Natural killer cell (primary cell): ENCODE data around the gene CHD2. TPM values are rescaled to one million over a fixed set of nuclear protein-coding genes. Genes with fewer than 3 reads are reported as not detected.
A peak's percentile ranks its signal among the peaks of the same experiment; 100 is the strongest.

Experiments used
- ATAC-seq, 3 donors: fragments of 150-1000 bp in 2 of 3; fragments of 200-7000 bp in 1 of 3; cut with Tn5 transposase; 1 replicate in 1 of 3; 2 replicates in 2 of 3; pipeline ENCODE4 v1.10.0; 2021; ENCODE audit warnings: mild to moderate bottlenecking in 2 of 3, moderate library complexity in 2 of 3
- DNase-seq, 2 donors: peaks; one replicate each; pipeline versions ENCODE4 v3.0.0 to v3.0.0-alpha.2; 2013 to 2021; ENCODE audit warnings: mixed read lengths in 1 of 2
- H3K27ac ChIP-seq: one replicate; pipeline ENCODE4 v1.5.1; 2013; ENCODE audit warnings: mild to moderate bottlenecking, low read length
- H3K27me3 ChIP-seq: one replicate; pipeline ENCODE4 v1.6.1; 2013; ENCODE audit warnings: low read length; ENCODE audit not compliant: control insufficient read depth, insufficient read depth
- H3K36me3 ChIP-seq: one replicate; pipeline ENCODE4 v1.6.1; 2013; ENCODE audit warnings: low read length; ENCODE audit not compliant: control insufficient read depth, insufficient read depth
- H3K4me1 ChIP-seq: one replicate; pipeline ENCODE4 v1.6.1; 2013; ENCODE audit warnings: low read length; ENCODE audit not compliant: control insufficient read depth, insufficient read depth
- H3K4me3 ChIP-seq: one replicate; pipeline ENCODE4 v1.5.1; 2013; ENCODE audit warnings: low read length
- H3K9me3 ChIP-seq: one replicate; pipeline ENCODE4 v1.6.1; 2013; ENCODE audit warnings: low read length; ENCODE audit not compliant: control insufficient read depth, insufficient read depth
- H3K27ac Mint-ChIP-seq, 2 donors: one replicate each; pipeline ENCODE4 v1.8.0; 2022; ENCODE audit warnings: mild to moderate bottlenecking in 2 of 2, mixed read lengths in 2 of 2, moderate library complexity in 1 of 2
- H3K27me3 Mint-ChIP-seq, 2 donors: one replicate each; pipeline ENCODE4 v1.8.0; 2022; ENCODE audit warnings: low read depth in 2 of 2, mixed read lengths in 2 of 2
- H3K36me3 Mint-ChIP-seq: one replicate; pipeline ENCODE4 v1.8.0; 2022; ENCODE audit warnings: mixed read lengths
- H3K4me1 Mint-ChIP-seq, 2 donors: one replicate each; pipeline ENCODE4 v1.8.0; 2022; ENCODE audit warnings: mixed read lengths in 2 of 2
- H3K4me3 Mint-ChIP-seq: one replicate; pipeline ENCODE4 v1.8.0; 2022; ENCODE audit warnings: mild to moderate bottlenecking, moderate library complexity, mixed read lengths
- H3K9me3 Mint-ChIP-seq, 2 donors: one replicate each; pipeline ENCODE4 v1.8.0; 2022; ENCODE audit warnings: mixed read lengths in 2 of 2
- WGBS: methylation state at CpG from one replicate; pipeline ENCODE4 v1.1.7; 2013; ENCODE audit warnings: missing lambda C conversion rate; ENCODE audit not compliant: insufficient coverage; 5-methylcytosine and 5-hydroxymethylcytosine counted together
- intact Hi-C: fragments of 100-400 bp; cut with micrococcal nuclease; formaldehyde crosslinking; loops from one replicate; pipeline ENCODE4 v1.14.2; 2022
- total RNA-seq, 4 donors: library from RNA; stranded (reverse); fragments of 120-200 nt in 1 of 4; gene quantifications; one replicate each; pipeline versions ENCODE4 v1.2.3 to v1.2.4, GENCODE V29; 2013 to 2022
- TF ChIP-seq, protein P1 (sequence below): fragments of 200-600 bp; IDR thresholded peaks from one replicate; pipeline ENCODE4 v1.8.0; 2022; ENCODE audit warnings: antibody characterized with exemption

The CHD2 gene
- total RNA-seq, 3 donors from 2014 or later (not counting 1 experiment from before 2014, with no cell fraction given), result 418 to 449 (median 441) TPM

DNA sequence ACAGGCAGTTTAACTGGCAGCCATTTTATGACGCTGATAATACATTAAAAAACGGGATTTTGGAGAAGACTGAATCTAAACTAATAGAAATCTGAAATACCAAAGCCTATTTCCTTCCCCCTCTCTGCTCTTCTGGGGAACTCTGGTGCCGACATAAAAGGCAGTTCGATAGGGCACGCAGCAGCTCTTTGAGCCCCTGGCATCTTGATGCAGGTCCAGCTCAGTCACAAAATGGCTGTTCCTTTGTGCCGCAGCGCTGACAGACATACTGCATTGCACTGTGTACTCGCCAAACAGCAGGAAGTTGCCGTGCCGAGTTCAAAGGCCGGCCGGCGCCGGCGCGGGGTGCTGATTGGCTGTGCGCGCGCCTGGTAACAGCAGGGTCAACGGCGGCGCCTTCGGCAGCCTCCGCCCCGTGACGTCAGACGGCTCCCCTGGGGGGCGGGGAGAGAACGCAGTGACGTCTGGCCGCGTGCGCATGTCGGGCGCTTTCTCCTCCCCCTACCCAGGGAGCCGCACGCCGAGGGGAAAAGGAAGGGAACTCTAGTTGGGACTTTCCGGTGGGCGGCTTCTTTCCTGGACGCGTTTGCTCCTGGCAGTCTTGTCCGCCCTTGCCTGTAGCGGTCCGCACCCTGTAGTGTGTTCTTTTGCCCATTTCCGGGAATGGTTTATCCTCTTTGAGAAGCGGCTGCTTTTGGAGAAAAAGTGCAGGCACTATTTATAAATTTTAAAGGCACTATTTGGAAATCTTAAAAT is 4.0 kb downstream of the CHD2 start:
- Mint-ChIP-seq H3K9me3 (peaks cover 0 to 3% of the 10 kb centered on the region in 2 donors), H3K27me3 (no peaks in the 10 kb centered on the region), H3K36me3 (no peaks in the 10 kb centered on the region), H3K4me3 (peak overlapping the region; percentile 93), H3K27ac (peak overlapping the region; percentile 99 to 100), H3K4me1 (peaks cover 76% of the 10 kb centered on the region in 2 donors)
- DNase-seq, result peak; percentile 99
- Histone ChIP-seq H3K4me3 (peak overlapping the region; percentile 65), H3K4me1 (peaks cover 27% of the 10 kb centered on the region), H3K9me3 (no peaks in the 10 kb centered on the region), H3K27me3 (no peaks in the 10 kb centered on the region), H3K27ac (peak overlapping the region; percentile 99), H3K36me3 (peaks cover 10% of the 10 kb centered on the region)
- ATAC-seq, result peak; percentile 73 to 95 (median 86)
- intact Hi-C loops, result loop anchor here (1.0 to 5.0 kb wide), 3 partner anchors 22 to 95 kb away; no protein-coding TSS in a partner anchor
- WGBS, result under 1% methylated on average over 47 of the region's 47 CpGs
- TF ChIP-seq, protein P1, sequence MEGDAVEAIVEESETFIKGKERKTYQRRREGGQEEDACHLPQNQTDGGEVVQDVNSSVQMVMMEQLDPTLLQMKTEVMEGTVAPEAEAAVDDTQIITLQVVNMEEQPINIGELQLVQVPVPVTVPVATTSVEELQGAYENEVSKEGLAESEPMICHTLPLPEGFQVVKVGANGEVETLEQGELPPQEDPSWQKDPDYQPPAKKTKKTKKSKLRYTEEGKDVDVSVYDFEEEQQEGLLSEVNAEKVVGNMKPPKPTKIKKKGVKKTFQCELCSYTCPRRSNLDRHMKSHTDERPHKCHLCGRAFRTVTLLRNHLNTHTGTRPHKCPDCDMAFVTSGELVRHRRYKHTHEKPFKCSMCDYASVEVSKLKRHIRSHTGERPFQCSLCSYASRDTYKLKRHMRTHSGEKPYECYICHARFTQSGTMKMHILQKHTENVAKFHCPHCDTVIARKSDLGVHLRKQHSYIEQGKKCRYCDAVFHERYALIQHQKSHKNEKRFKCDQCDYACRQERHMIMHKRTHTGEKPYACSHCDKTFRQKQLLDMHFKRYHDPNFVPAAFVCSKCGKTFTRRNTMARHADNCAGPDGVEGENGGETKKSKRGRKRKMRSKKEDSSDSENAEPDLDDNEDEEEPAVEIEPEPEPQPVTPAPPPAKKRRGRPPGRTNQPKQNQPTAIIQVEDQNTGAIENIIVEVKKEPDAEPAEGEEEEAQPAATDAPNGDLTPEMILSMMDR, result no peak

DNA sequence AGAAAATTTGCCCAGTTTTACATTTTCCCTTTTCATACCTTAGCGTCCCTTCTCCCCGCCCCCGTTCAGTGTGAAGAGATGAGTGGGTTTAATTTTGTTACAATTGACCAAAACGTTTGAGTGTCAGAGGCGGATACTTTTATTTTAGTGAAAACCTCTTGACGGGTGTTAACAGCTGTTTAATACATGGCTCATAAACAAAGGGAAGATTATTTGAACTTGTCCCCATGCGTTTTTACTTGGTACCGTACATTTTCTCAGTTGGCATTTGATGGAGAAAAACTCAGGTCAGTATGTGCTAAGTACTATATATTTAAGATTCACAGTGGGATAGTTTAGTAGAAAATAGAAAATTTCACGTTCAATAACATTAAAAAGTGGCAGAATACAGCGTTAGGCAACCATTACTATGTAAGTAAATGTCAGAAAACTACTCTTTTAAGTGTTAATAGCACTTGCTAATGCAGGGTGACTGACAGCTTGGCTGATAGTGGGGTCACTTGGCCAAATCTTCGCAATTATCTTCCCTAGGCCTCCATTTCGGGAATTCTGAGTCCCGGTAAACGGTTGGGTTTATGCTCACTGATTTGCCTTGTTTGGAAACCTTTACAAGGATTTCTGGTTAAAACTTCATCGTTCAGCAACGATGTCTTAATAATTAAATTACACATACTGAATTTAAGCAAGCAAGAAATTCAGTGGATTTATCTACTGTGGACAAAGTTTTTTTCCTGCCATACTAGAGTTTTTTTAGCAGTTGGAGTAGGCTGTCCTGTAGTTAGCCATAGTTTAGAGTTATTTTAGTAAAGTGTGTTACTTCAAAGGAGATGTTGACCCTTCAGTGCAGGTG is 4.8 kb downstream of the CHD2 start:
- Mint-ChIP-seq H3K9me3 (no peaks in the 10 kb centered on the region), H3K36me3 (no peaks in the 10 kb centered on the region), H3K4me1 (peaks cover 74% of the 10 kb centered on the region in 2 donors), H3K27ac (peak overlapping the region; percentile 99 to 100), H3K27me3 (no peaks in the 10 kb centered on the region), H3K4me3 (peak overlapping the region; percentile 93)
- H3K4me3 ChIP-seq, result peak overlapping the region; percentile 54
- H3K36me3 ChIP-seq, result peaks cover 10% of the 10 kb centered on the region
- DNase-seq, result peak in 1 of 2 donors; percentile 21
- peak in 1 of 3 donors; percentile 7 for ATAC-seq
- H3K9me3 ChIP-seq, result no peaks in the 10 kb centered on the region
- peaks cover 31% of the 10 kb centered on the region for H3K4me1 ChIP-seq
- H3K27ac ChIP-seq, result peak overlapping the region; percentile 99
- H3K27me3 ChIP-seq, result no peaks in the 10 kb centered on the region
- WGBS, result 28% methylated on average over 10 of the region's 16 CpGs
- TF ChIP-seq, protein P1, result no peak
- intact Hi-C loops, result loop anchor here (1.0 to 5.0 kb wide), 3 partner anchors 23 to 96 kb away; no protein-coding TSS in a partner anchor

DNA sequence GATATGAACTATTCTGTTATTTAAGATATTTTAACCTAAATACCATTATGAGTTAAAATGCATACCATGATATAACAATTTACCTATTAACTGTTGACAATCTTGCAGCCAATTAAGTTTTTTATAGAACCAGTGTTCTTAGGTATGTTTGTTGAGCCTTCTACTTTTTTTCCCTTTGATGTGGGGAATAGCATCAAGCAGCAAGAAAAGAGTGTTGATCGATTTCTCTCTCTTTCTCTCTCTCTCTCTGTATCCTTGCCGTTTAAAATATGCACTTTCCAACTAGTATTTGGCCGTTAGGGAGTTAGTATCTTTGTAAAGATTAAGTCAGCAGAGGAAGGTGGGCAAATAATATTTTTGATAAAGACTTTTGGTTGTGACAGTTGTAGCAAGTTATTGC is 5.9 kb downstream of the CHD2 start:
- H3K36me3 Mint-ChIP-seq, result no peaks in the 10 kb centered on the region

More for the DNA sequence above, 5.9 kb downstream of the CHD2 start:
- Histone ChIP-seq H3K4me3 (no peak overlapping the region), H3K36me3 (peaks cover 13% of the 10 kb centered on the region), H3K27ac (peak overlapping the region; percentile 99), H3K27me3 (no peaks in the 10 kb centered on the region), H3K9me3 (no peaks in the 10 kb centered on the region), H3K4me1 (peaks cover 38% of the 10 kb centered on the region)
- intact Hi-C loops, result loop anchor here (2.0 kb wide), 1 partner anchor 1323 kb away; no protein-coding TSS in a partner anchor
- no peaks in the 10 kb centered on the region for H3K27me3 Mint-ChIP-seq
- H3K4me1 Mint-ChIP-seq, result peaks cover 78 to 79% of the 10 kb centered on the region in 2 donors
- TF ChIP-seq, protein P1, result no peak
- peak overlapping the region; percentile 93 for H3K4me3 Mint-ChIP-seq
- H3K27ac Mint-ChIP-seq, result peak overlapping the region; percentile 99 to 100
- DNase-seq (peak in 1 of 2 donors; percentile 62), ATAC-seq (no peak)
- WGBS, result no CpG with 5 or more reads among the region's 3 CpGs
- H3K9me3 Mint-ChIP-seq, result no peaks in the 10 kb centered on the region
